ENCODE results near the gene OR8A1. TPM values are rescaled to one million over a fixed set of nuclear protein-coding genes. Genes with fewer than 3 reads are reported as not detected.

Gene OR8A1
- total and polyA plus RNA-seq, 2 of the 4 experiments (the other 2 are of a cell fraction), result not detected

GRCh38 chr11:124543145-124543544 lies 26.7 kb upstream of the OR8A1 start:
- Histone ChIP-seq H2BK20ac (ENCODE audit: low read depth, low read length) (no peak overlapping the region), H3K36me3 (ENCODE audit: control insufficient read depth, insufficient read depth, low read length) (no peaks in the 10 kb centered on the region), H2BK15ac (ENCODE audit: low read depth, low read length) (no peak overlapping the region), H2BK120ac (ENCODE audit: low read depth, low read length) (no peak overlapping the region), H3K4ac (ENCODE audit: low read depth, low read length) (no peak overlapping the region), H2BK5ac (ENCODE audit: low read depth, low read length, poor library complexity, severe bottlenecking) (no peak overlapping the region), H3K9me3 (ENCODE audit: control insufficient read depth, insufficient read depth, low read length) (no peaks in the 10 kb centered on the region), H3K27ac (ENCODE audit: insufficient read depth, low read length) (no peak overlapping the region), H3K14ac (replicated peaks; ENCODE audit: low read depth, low read length) (no peak overlapping the region), H3K79me1 (ENCODE audit: low read depth in 1 of 2, low read length in 2 of 2) (no peaks in the 10 kb centered on the region), H2AK5ac (ENCODE audit: low read depth, low read length) (no peak overlapping the region), H4K5ac (ENCODE audit: low read depth, low read length) (no peak overlapping the region), H2AFZ (replicated peaks; ENCODE audit: low read length, poor library complexity) (no peak overlapping the region), H2AK9ac (replicated peaks; ENCODE audit: low read depth, low read length, poor library complexity) (no peak overlapping the region), H3K9me1 (ENCODE audit: insufficient read depth, low read length) (no peaks in the 10 kb centered on the region), H3K27me3 (ENCODE audit: control insufficient read depth, insufficient read depth, low read length) (no peaks in the 10 kb centered on the region), H3K4me3 (ENCODE audit: insufficient read depth, low read depth, low read length) (no peak overlapping the region), H3K4me2 (ENCODE audit: low read depth, low read length) (no peak overlapping the region), H4K20me1 (ENCODE audit: insufficient read depth, low read length) (no peaks in the 10 kb centered on the region), H3K23ac (ENCODE audit: low read depth, low read length) (no peak overlapping the region), H3K4me1 (ENCODE audit: control insufficient read depth, insufficient read depth, low read length) (no peaks in the 10 kb centered on the region), H3K56ac (ENCODE audit: extremely low read depth, insufficient read depth, low read length) (no peak overlapping the region), H4K91ac (ENCODE audit: insufficient read depth, low read depth, low read length) (no peak overlapping the region), H4K8ac (ENCODE audit: low read depth in 2 of 2, low read length in 2 of 2) (no peak overlapping the region), H3K9ac (ENCODE audit: low read depth, low read length) (no peak overlapping the region), H3K18ac (ENCODE audit: low read depth, low read length) (no peak overlapping the region)
- intact Hi-C loops (cut with micrococcal nuclease), result no loop called here
- in situ Hi-C loops (cut with MboI; ENCODE audit: low sequenced_read_pairs), result no loop called here
- TF ChIP-seq CEBPB (IDR thresholded peaks at IDR 0.05; ENCODE audit: low read depth, low read length) (no peak), MXI1 (IDR thresholded peaks at IDR 0.05; ENCODE audit: borderline replicate concordance, low read depth, low read length) (no peak), FOS (IDR thresholded peaks at IDR 0.05; ENCODE audit: low read depth, low read length) (no peak)
- DNase-seq (no peak), ATAC-seq (ENCODE audit: low read depth) (no peak)
- ChIA-PET POLR2A (ENCODE audit: unreplicated experiment) (no interaction called here), CTCF (no interaction called here)
- 86% methylated on average over 4 of the region's 6 CpGs; no CpG with 5 or more reads in 1 of the 2 experiments for WGBS, 2 experiments (ENCODE audit: extremely low coverage in 2 of 2, insufficient read length in 1 of 2)
- dilution Hi-C loops (cut with HindIII; ENCODE audit: low sequenced_read_pairs, unreplicated experiment), result no loop called here
- no TSS peak for BruUV-seq (replicated peaks)
